ENCODE measurements around the gene DDTL. TPM values are rescaled to one million over a fixed set of nuclear protein-coding genes. Genes with fewer than 3 reads are reported as not detected.

The DDTL gene
- total RNA-seq, 1 experiment from 2014 or later: 5.8 TPM

- TF ChIP-seq IRF1 (CRISPR knock-in tag; IDR thresholded peaks at IDR 0.05) (no peak), USF1 (CRISPR knock-in tag; IDR thresholded peaks at IDR 0.05) (no peak), RORB (CRISPR knock-in tag; IDR thresholded peaks at IDR 0.05) (no peak), FOXK1 (CRISPR knock-in tag; IDR thresholded peaks at IDR 0.05) (no peak), TEAD4 (CRISPR knock-in tag; IDR thresholded peaks at IDR 0.05) (no peak), ZSCAN18 (CRISPR knock-in tag; IDR thresholded peaks at IDR 0.05) (no peak), EMX1 (CRISPR knock-in tag; IDR thresholded peaks at IDR 0.05) (no peak), NFYB (CRISPR knock-in tag; conservative IDR thresholded peaks at IDR 0.05; ENCODE audit: low read depth) (no peak), NFE2L1 (CRISPR knock-in tag; IDR thresholded peaks at IDR 0.05) (no peak), ETV6 (CRISPR knock-in tag; IDR thresholded peaks at IDR 0.05) (no peak), ZNF138 (CRISPR knock-in tag; conservative IDR thresholded peaks at IDR 0.05) (no peak), ZNF532 (CRISPR knock-in tag; IDR thresholded peaks at IDR 0.05; ENCODE audit: borderline replicate concordance) (no peak)
Measured at GRCh38 chr22:24003887-24004286, 37.2 kb downstream of the DDTL start (continued).

- Mint-ChIP-seq H3K27me3 (ENCODE audit: low read depth) (peaks cover 21% of the 10 kb centered on the region), H3K9me3 (peaks cover 5% of the 10 kb centered on the region), H3K4me3 (no peak within 1 kb of the TSS), H3K36me3 (no peaks in the 10 kb centered on the region), H3K27ac (no peak within 1 kb of the TSS), H3K4me1 (peaks cover 5% of the 10 kb centered on the region)
- CTCF ChIA-PET: interaction anchor here (1.3 kb wide), 1 partner anchor 226 kb away, joined by 3 read pairs; no protein-coding TSS in a partner anchor
- POLR2A ChIA-PET: no interaction called here
- DNase-seq (ENCODE audit: low spot score) (no peak), ATAC-seq (no peak)
- TF ChIP-seq IRF2 (CRISPR knock-in tag; IDR thresholded peaks at IDR 0.05; ENCODE audit: borderline replicate concordance, low read depth) (no peak), CDX4 (CRISPR knock-in tag; IDR thresholded peaks at IDR 0.05; ENCODE audit: borderline replicate concordance) (no peak), E2F1 (CRISPR knock-in tag; IDR thresholded peaks at IDR 0.05) (no peak), MAX (CRISPR knock-in tag; IDR thresholded peaks at IDR 0.05) (no peak), ZNF121 (CRISPR knock-in tag; IDR thresholded peaks at IDR 0.05) (no peak), ZBTB43 (CRISPR knock-in tag; IDR thresholded peaks at IDR 0.05) (no peak), NFE2L1 (CRISPR knock-in tag; IDR thresholded peaks at IDR 0.05) (no peak), SMAD3 (CRISPR knock-in tag; IDR thresholded peaks at IDR 0.05; ENCODE audit: borderline replicate concordance) (no peak), TCF7 (CRISPR knock-in tag; IDR thresholded peaks at IDR 0.05; ENCODE audit: low read depth) (no peak), AR (CRISPR knock-in tag; IDR thresholded peaks at IDR 0.05) (no peak), RORB (CRISPR knock-in tag; IDR thresholded peaks at IDR 0.05) (no peak), SP1 (CRISPR knock-in tag; conservative IDR thresholded peaks at IDR 0.05) (no peak), ZNF416 (CRISPR knock-in tag; IDR thresholded peaks at IDR 0.05) (no peak)
Measured at GRCh38 chr22:24005201-24005600, 38.5 kb downstream of the DDTL start, which contains the start of gene GSTT4. Gene GSTT4 (minus strand): TSS chr22:24005453. CDS start chr22:24005356, 97 bp downstream.
